Lung (tissue), 12 donors: Measurements from ENCODE around the gene ADM5. TPM values are rescaled to one million over a fixed set of nuclear protein-coding genes. Genes with fewer than 3 reads are reported as not detected.

Experiments used
- ATAC-seq: fragments of 200-7000 bp; cut with Tn5 transposase; one replicate; pipeline ENCODE4 v1.9.1; 2020; ENCODE audit warnings: moderate number of reproducible peaks; ENCODE audit not compliant: insufficient read depth, low FRiP score
- DNase-seq, 3 donors: peaks; one replicate each; pipeline ENCODE4 v3.0.0-alpha.2; 2013 to 2017
- H3K27ac ChIP-seq, 2 donors: one replicate each; pipeline ENCODE4 v1.5.1; 2013; ENCODE audit warnings: mild to moderate bottlenecking in 2 of 2, moderate library complexity in 2 of 2, control low read depth in 1 of 2, inconsistent platforms in 1 of 2, low read depth in 1 of 2, low read length in 1 of 2
- H3K27me3 ChIP-seq, 3 donors: one replicate each; pipeline ENCODE4 v1.5.1; 2013; ENCODE audit warnings: low read length in 2 of 3; ENCODE audit not compliant: control insufficient read depth in 3 of 3, insufficient read depth in 3 of 3
- H3K36me3 ChIP-seq, 4 donors: one replicate each; pipeline ENCODE4 v1.5.1; 2013; ENCODE audit warnings: low read length in 4 of 4, mild to moderate bottlenecking in 1 of 4, moderate library complexity in 1 of 4; ENCODE audit not compliant: control insufficient read depth in 4 of 4, insufficient read depth in 4 of 4
- H3K4me1 ChIP-seq, 5 donors: one replicate each; pipeline ENCODE4 v1.5.1; 2013; ENCODE audit warnings: low read length in 5 of 5, mild to moderate bottlenecking in 2 of 5, moderate library complexity in 1 of 5; ENCODE audit not compliant: control insufficient read depth in 5 of 5, insufficient read depth in 5 of 5
- H3K4me3 ChIP-seq: one replicate; pipeline ENCODE4 v1.5.1; 2013; ENCODE audit warnings: mild to moderate bottlenecking, control low read depth, moderate library complexity
- H3K9ac ChIP-seq, 2 donors: one replicate each; pipeline ENCODE4 v1.5.1; 2013; ENCODE audit warnings: low read length in 2 of 2, control low read depth in 1 of 2; ENCODE audit not compliant: insufficient read depth in 1 of 2
- H3K9me3 ChIP-seq, 4 donors: one replicate each; pipeline ENCODE4 v1.5.1; 2013; ENCODE audit warnings: low read length in 3 of 4, mild to moderate bottlenecking in 1 of 4, moderate library complexity in 1 of 4; ENCODE audit not compliant: control insufficient read depth in 4 of 4, insufficient read depth in 3 of 4
- CTCF ChIP-seq: IDR thresholded peaks from 2 replicates; pipeline ENCODE4 v1.5.1; 2012; ENCODE audit warnings: mild to moderate bottlenecking; ENCODE audit errors: control extremely low read depth, extremely low read depth
- WGBS, 2 donors: extraction: QIAGEN DNeasy Blood & Tissue Kit; methylation state at CpG; one replicate each; pipeline ENCODE4 v1.1.7; 2013; 5-methylcytosine and 5-hydroxymethylcytosine counted together
- polyA plus RNA-seq, 2 donors: library from polyadenylated mRNA; stranded (reverse); fragments of 200-250 nt; gene quantifications; one replicate each; pipeline ENCODE4 v1.2.1, GENCODE V29; 2013
- total RNA-seq, 2 donors: library from RNA; depleted of rRNA in 1 of 2; stranded (reverse); fragments of >200 nt in 1 of 2; gene quantifications; one replicate each; pipeline ENCODE4 v1.2.1, GENCODE V29; 2014 to 2021
- donor health status: control.
- donor health status: control.
- donor health status: Bipolar disorder and iron deficiency.
- donor health status: healthy.
- donor health status: DM: yes; HTN: yes; CAD: no.

ADM5 gene
- total and polyA plus RNA-seq, 4 donors: 0.60 to 4.2 (median 3.0) TPM

GRCh38 chr19:49664171-49665035 lies 25.0 kb upstream of the ADM5 start:
- peak; percentile 12 for TF ChIP-seq CTCF
- Histone ChIP-seq H3K4me1 (peaks cover 0 to 16% (median 8%) of the 10 kb centered on the region in 5 donors), H3K4me3 (peak overlapping the region; percentile 74), H3K27me3 (no peaks in the 10 kb centered on the region), H3K9me3 (no peaks in the 10 kb centered on the region), H3K36me3 (peaks cover under 1 to 35% (median 19%) of the 10 kb centered on the region in 4 donors), H3K27ac (peak overlapping the region; percentile 72 to 94), H3K9ac (peak overlapping the region; percentile 49 to 67)
- DNase-seq (peak; percentile 80 to 90 (median 86)), ATAC-seq (peak; percentile 82)
- 1% methylated on average over 53 of the region's 53 CpGs for WGBS, 2 donors

GRCh38 chr19:49665036-49665350 lies 24.4 kb upstream of the ADM5 start:
- no peak for ATAC-seq
- 0 to 1% methylated on average over 7 of the region's 7 CpGs for WGBS, 2 donors
- TF ChIP-seq CTCF: no peak
- peaks cover 0 to 16% (median 8%) of the 10 kb centered on the region in 5 donors for H3K4me1 ChIP-seq
- peak overlapping the region; percentile 74 for H3K4me3 ChIP-seq
- no peak for DNase-seq
- H3K9me3 ChIP-seq: no peaks in the 10 kb centered on the region
- H3K27me3 ChIP-seq: no peaks in the 10 kb centered on the region
- peak overlapping the region; percentile 49 to 67 for H3K9ac ChIP-seq
- H3K27ac ChIP-seq: peak overlapping the region; percentile 72 to 94
- peaks cover 0 to 29% (median 13%) of the 10 kb centered on the region in 4 donors for H3K36me3 ChIP-seq

GRCh38 chr19:49665351-49666119 lies 23.9 kb upstream of the ADM5 start, which contains the start of the genes BCL2L12 and IRF3:
BCL2L12 (plus strand) TSS chr19:49665933; CDS start chr19:49666693, 760 bp downstream.
IRF3 (minus strand) TSS chr19:49665857; CDS start chr19:49664838, 1,019 bp downstream.
- Histone ChIP-seq H3K4me3 (peak within 1 kb of the TSS; percentile 74), H3K4me1 (peaks cover 0 to 16% (median 8%) of the 10 kb centered on the region in 5 donors), H3K9me3 (no peaks in the 10 kb centered on the region), H3K36me3 (peaks cover 0 to 26% (median 9%) of the 10 kb centered on the region in 4 donors), H3K9ac (peak within 1 kb of the TSS; percentile 63 to 67), H3K27me3 (no peaks in the 10 kb centered on the region), H3K27ac (peak within 1 kb of the TSS; percentile 72 to 94)
- DNase-seq: peak; percentile 98
- TF ChIP-seq CTCF: no peak
- ATAC-seq: peak; percentile 92
- 0 to 1% methylated on average over 50 of the region's 50 CpGs for WGBS, 2 donors
